H9 (cell line): ENCODE results near the gene PREP. TPM values are rescaled to one million over a fixed set of nuclear protein-coding genes. Genes with fewer than 3 reads are reported as not detected.

Source experiments
- DNase-seq: peaks from one replicate; pipeline ENCODE4 v3.0.0-alpha.2; 2017
- H2AFZ ChIP-seq: one replicate; pipeline ENCODE4 v1.6.1; 2013; ENCODE audit warnings: mild to moderate bottlenecking, low read length, control low read depth, moderate library complexity
- H2AK5ac ChIP-seq: 2 replicates; pipeline ENCODE4 v1.6.1; 2013; ENCODE audit warnings: low read length, control low read depth, mixed read lengths; ENCODE audit not compliant: insufficient read length
- H2BK120ac ChIP-seq: one replicate; pipeline ENCODE4 v1.6.1; 2013; ENCODE audit warnings: low read depth, mild to moderate bottlenecking, low read length, control low read depth, inconsistent platforms; ENCODE audit not compliant: poor library complexity, severe bottlenecking
- H2BK12ac ChIP-seq: 2 replicates; pipeline ENCODE4 v1.6.1; 2013; ENCODE audit warnings: low read length, control low read depth, mixed read lengths, low read depth; ENCODE audit not compliant: insufficient read length
- H2BK15ac ChIP-seq: 2 replicates; pipeline ENCODE4 v1.6.1; 2013; ENCODE audit warnings: low read depth, low read length, control low read depth
- H2BK20ac ChIP-seq: one replicate; pipeline ENCODE4 v1.6.1; 2013; ENCODE audit warnings: low read depth, mild to moderate bottlenecking, low read length, control low read depth, inconsistent platforms; ENCODE audit not compliant: poor library complexity, severe bottlenecking
- H2BK5ac ChIP-seq: 2 replicates; pipeline ENCODE4 v1.6.1; 2013; ENCODE audit warnings: low read length, control low read depth, mixed read lengths; ENCODE audit not compliant: insufficient read length
- H3K14ac ChIP-seq: 2 replicates; pipeline ENCODE4 v1.6.1; 2013; ENCODE audit warnings: low read length, control low read depth; ENCODE audit not compliant: insufficient read depth
- H3K18ac ChIP-seq: 2 replicates; pipeline ENCODE4 v1.6.1; 2013; ENCODE audit warnings: low read depth, mild to moderate bottlenecking, mixed read lengths, low read length, control low read depth; ENCODE audit not compliant: insufficient read length
- H3K23ac ChIP-seq: 2 replicates; pipeline ENCODE4 v1.6.1; 2013; ENCODE audit warnings: low read length, control low read depth, mixed read lengths, low read depth; ENCODE audit not compliant: insufficient read length
- H3K23me2 ChIP-seq: 2 replicates; pipeline ENCODE4 v1.6.1; 2013; ENCODE audit warnings: low read depth, mild to moderate bottlenecking, mixed read lengths, low read length, control low read depth; ENCODE audit not compliant: insufficient read length, poor library complexity, severe bottlenecking
- H3K27ac ChIP-seq: 2 replicates; pipeline ENCODE4 v1.5.1; 2013; ENCODE audit warnings: low read length, control low read depth, mixed read lengths, low read depth; ENCODE audit not compliant: insufficient read length
- H3K27me3 ChIP-seq: 2 replicates; pipeline ENCODE4 v1.6.1; 2013; ENCODE audit warnings: low read length, control low read depth, inconsistent platforms; ENCODE audit not compliant: insufficient read depth
- H3K4ac ChIP-seq: 2 replicates; pipeline ENCODE4 v1.6.1; 2013; ENCODE audit warnings: low read depth, mild to moderate bottlenecking, control low read depth, inconsistent platforms, low read length, moderate library complexity
- H3K4me1 ChIP-seq: 2 replicates; pipeline ENCODE4 v1.6.1; 2013; ENCODE audit warnings: low read length, control low read depth, inconsistent platforms; ENCODE audit not compliant: insufficient read depth
- H3K4me2 ChIP-seq: 2 replicates; pipeline ENCODE4 v1.6.1; 2013; ENCODE audit warnings: low read length, control low read depth, mixed read lengths; ENCODE audit not compliant: insufficient read length, insufficient read depth
- H3K56ac ChIP-seq: 2 replicates; pipeline ENCODE4 v1.6.1; 2013; ENCODE audit warnings: low read depth, mild to moderate bottlenecking, mixed read lengths, low read length, control low read depth; ENCODE audit not compliant: insufficient read length
- H3K79me1 ChIP-seq: 2 replicates; pipeline ENCODE4 v1.6.1; 2013; ENCODE audit warnings: low read depth, mild to moderate bottlenecking, moderate library complexity, low read length, control low read depth, inconsistent platforms; ENCODE audit not compliant: insufficient read depth, poor library complexity, severe bottlenecking
- H3K79me2 ChIP-seq: 2 replicates; pipeline ENCODE4 v1.6.1; 2013; ENCODE audit warnings: low read length, control low read depth, inconsistent platforms; ENCODE audit not compliant: insufficient read depth
- H3K9ac ChIP-seq: 2 replicates; pipeline ENCODE4 v1.6.1; 2013; ENCODE audit warnings: low read length, control low read depth, mixed read lengths; ENCODE audit not compliant: insufficient read length; ENCODE audit errors: extremely low read depth
- H3K9me3 ChIP-seq: one replicate; pipeline ENCODE4 v1.6.1; 2013; ENCODE audit warnings: low read depth, low read length, inconsistent platforms; ENCODE audit not compliant: control insufficient read depth
- H3T11ph ChIP-seq: one replicate; pipeline ENCODE4 v1.6.1; 2013; ENCODE audit warnings: mild to moderate bottlenecking, low read length, control low read depth, inconsistent platforms
- H4K20me1 ChIP-seq: one replicate; pipeline ENCODE4 v1.6.1; 2013; ENCODE audit not compliant: control insufficient read depth, insufficient read length, insufficient read depth
- H4K5ac ChIP-seq: 2 replicates; pipeline ENCODE4 v1.6.1; 2013; ENCODE audit warnings: low read depth, mild to moderate bottlenecking, mixed read lengths, low read length, control low read depth; ENCODE audit not compliant: insufficient read length
- H4K8ac ChIP-seq: replicated peaks from 2 replicates; pipeline ENCODE4 v1.6.1; 2013; ENCODE audit warnings: low read length, control low read depth, mixed read lengths, low read depth; ENCODE audit not compliant: insufficient read length
- H4K91ac ChIP-seq: 2 replicates; pipeline ENCODE4 v1.6.1; 2013; ENCODE audit warnings: low read depth, mild to moderate bottlenecking, moderate library complexity, mixed read lengths, low read length, control low read depth; ENCODE audit not compliant: insufficient read length
- H3K27ac Mint-ChIP-seq, 3 experiments: 2 replicates in 2 of 3; 3 replicates in 1 of 3; pipeline ENCODE4 v1.8.0; 2020 to 2021; ENCODE audit warnings: mixed read lengths in 3 of 3, mild to moderate bottlenecking in 1 of 3, moderate library complexity in 1 of 3
- H3K27me3 Mint-ChIP-seq: 2 replicates; pipeline ENCODE4 v1.8.0; 2021; ENCODE audit warnings: low read depth, mild to moderate bottlenecking, moderate library complexity, mixed read lengths
- H3K36me3 Mint-ChIP-seq, 3 experiments: 2 replicates in 2 of 3; 3 replicates in 1 of 3; pipeline ENCODE4 v1.8.0; 2020 to 2021; ENCODE audit warnings: low read depth in 3 of 3, mixed read lengths in 3 of 3; ENCODE audit not compliant: insufficient read depth in 1 of 3
- H3K4me1 Mint-ChIP-seq, 2 experiments: 2 replicates each; pipeline ENCODE4 v1.8.0; 2020; ENCODE audit warnings: mixed read lengths in 2 of 2
- H3K4me3 Mint-ChIP-seq, 2 experiments: 2 replicates in 1 of 2; 3 replicates in 1 of 2; pipeline ENCODE4 v1.8.0; 2020 to 2021; ENCODE audit warnings: mild to moderate bottlenecking in 2 of 2, mixed read lengths in 2 of 2, moderate library complexity in 1 of 2
- H3K9me3 Mint-ChIP-seq, 2 experiments: 2 replicates in 1 of 2; 3 replicates in 1 of 2; pipeline ENCODE4 v1.8.0; 2020; ENCODE audit warnings: mild to moderate bottlenecking in 2 of 2, mixed read lengths in 2 of 2, moderate library complexity in 1 of 2
- CTCF ChIP-seq: fragments of 200-600 bp; sonication (generic); conservative IDR thresholded peaks from 3 replicates; pipeline ENCODE4 v1.8.0; 2021; ENCODE audit warnings: antibody characterized with exemption, mild to moderate bottlenecking
- total RNA-seq: library from RNA; stranded (reverse); gene quantifications from 2 replicates; pipeline ENCODE4 v1.2.1, GENCODE V29; 2021

The PREP gene
- total RNA-seq, 1 experiment from 2014 or later = 54.0 TPM

GRCh38 chr6:105257340-105257739 is 145.5 kb downstream of the PREP start:
- Histone ChIP-seq H2BK5ac (no peak overlapping the region), H3K56ac (no peak overlapping the region), H2BK15ac (no peak overlapping the region), H2AK5ac (no peak overlapping the region), H4K5ac (no peak overlapping the region), H2BK120ac (no peak overlapping the region), H2AFZ (no peak overlapping the region), H3K14ac (no peak overlapping the region), H2BK20ac (no peak overlapping the region), H4K8ac (no peak overlapping the region), H4K20me1 (no peaks in the 10 kb centered on the region), H4K91ac (no peak overlapping the region), H3K27ac (no peak overlapping the region), H3T11ph (no peak overlapping the region), H3K23me2 (no peaks in the 10 kb centered on the region), H3K79me2 (no peaks in the 10 kb centered on the region), H3K9me3 (no peaks in the 10 kb centered on the region), H3K4ac (no peak overlapping the region), H3K79me1 (no peaks in the 10 kb centered on the region), H3K18ac (no peak overlapping the region), H3K9ac (no peak overlapping the region), H2BK12ac (no peak overlapping the region), H3K4me1 (peaks cover 4% of the 10 kb centered on the region; the same call in 1 of the 2 replicates), H3K23ac (no peak overlapping the region), H3K27me3 (no peaks in the 10 kb centered on the region), H3K4me2 (no peak overlapping the region)
- no peak overlapping the region for H3K27ac Mint-ChIP-seq
- no peaks in the 10 kb centered on the region; a peak in 1 of 5 replicates for H3K9me3 Mint-ChIP-seq
- no peak for TF ChIP-seq CTCF
- peaks cover 29 to 30% of the 10 kb centered on the region in 2 experiments for H3K4me1 Mint-ChIP-seq
- no peak overlapping the region for H3K4me3 Mint-ChIP-seq
- DNase-seq = no peak
- no peaks in the 10 kb centered on the region; the same call in 1 of the 2 replicates for H3K27me3 Mint-ChIP-seq
- no peaks in the 10 kb centered on the region for H3K36me3 Mint-ChIP-seq
